SK-N-MC (cell line): ENCODE results near the gene TMEM175.

Experiments
- EZH2 ChIP-seq: fragments of 200-600 bp; sonication (generic); IDR thresholded peaks from one replicate; pipeline ENCODE4 v1.6.1; 2017; ENCODE audit warnings: antibody characterized with exemption
- FOXP2 ChIP-seq: optimal IDR thresholded peaks from 2 replicates; pipeline ENCODE3; 2011; ENCODE audit warnings: mild to moderate bottlenecking, moderate library complexity; ENCODE audit not compliant: insufficient read depth; ENCODE audit errors: extremely low read length, control extremely low read depth
- POLR2AphosphoS5 ChIP-seq: IDR thresholded peaks from 2 replicates; pipeline ENCODE4 v1.6.1; 2012; ENCODE audit warnings: mild to moderate bottlenecking, low read depth, low read length, borderline replicate concordance

DNA sequence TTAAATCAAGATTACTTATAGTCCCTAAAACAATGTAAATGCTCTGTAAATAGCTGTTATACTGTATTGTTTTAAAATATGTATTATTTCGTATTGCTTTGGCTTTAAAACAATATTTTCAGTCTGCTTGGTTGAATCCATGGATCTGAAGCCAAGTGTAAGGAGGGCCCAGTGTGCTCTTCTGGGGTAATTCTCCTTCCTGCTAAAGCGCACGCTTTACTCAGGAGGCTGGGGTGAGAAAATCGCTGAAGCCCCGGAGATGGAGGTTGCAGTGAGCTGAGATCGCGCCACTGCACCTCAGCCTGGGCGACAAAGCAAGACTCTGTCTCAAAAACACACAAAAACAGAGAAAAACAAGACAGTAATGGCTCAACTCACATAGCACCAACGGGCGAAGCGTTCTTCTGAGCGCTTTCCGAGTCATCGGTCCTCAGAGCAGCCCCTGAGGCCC lies 54.2 kb downstream of the TMEM175 start:
- no peak for TF ChIP-seq EZH2
- TF ChIP-seq POLR2AphosphoS5 = peak; percentile 72
- no peak for TF ChIP-seq FOXP2
